OCI-LY3 (cell line): ENCODE results near the gene HNRNPF.
"Not testable (repeated sequence)": the region's sequence is repeated elsewhere in the genome, so short reads cannot be mapped to it uniquely, and the experiment has no call there.

ENCODE experiments used
- H2AFZ ChIP-seq: fragments of 200-600, 300-600 bp; shearing (Covaris generic); 2 replicates; pipeline ENCODE4 v1.6.0; 2014; ENCODE audit warnings: antibody characterized with exemption, low read depth, low read length
- H3K27ac ChIP-seq: fragments of 200-600, 300-600 bp; sonication (generic); 2 replicates; pipeline ENCODE4 v1.5.1; 2014; ENCODE audit warnings: mild to moderate bottlenecking, low read length, moderate library complexity, mixed read lengths
- H3K27me3 ChIP-seq: fragments of 200-600, 300-600 bp; sonication (generic); 2 replicates; pipeline ENCODE4 v1.6.1; 2014; ENCODE audit warnings: low read depth, low read length, mixed read lengths
- H3K36me3 ChIP-seq: fragments of 200-600, 300-600 bp; sonication (generic); replicated peaks from 2 replicates; pipeline ENCODE3; 2014; ENCODE audit warnings: low read depth, low read length, mixed read lengths
- H3K4me1 ChIP-seq: fragments of 300-600, 200-600 bp; sonication (generic); 2 replicates; pipeline ENCODE4 v1.6.1; 2014; ENCODE audit warnings: low read length, mixed read lengths
- H3K4me2 ChIP-seq: fragments of 200-600, 300-600 bp; sonication (generic); 2 replicates; pipeline ENCODE4 v1.6.1; 2014; ENCODE audit warnings: low read length, mixed read lengths
- H3K4me3 ChIP-seq: fragments of 300-600, 200-600 bp; sonication (generic); 2 replicates; pipeline ENCODE4 v1.5.1; 2014; ENCODE audit warnings: antibody characterized with exemption, mild to moderate bottlenecking, low read length, moderate library complexity
- H3K79me2 ChIP-seq: fragments of 300-600, 200-600 bp; shearing (Covaris generic); 2 replicates; pipeline ENCODE4 v1.6.1; 2014; ENCODE audit warnings: mild to moderate bottlenecking, low read length, mixed read lengths
- H3K9ac ChIP-seq: fragments of 300-600, 200-600 bp; shearing (Covaris generic); 2 replicates; pipeline ENCODE4 v1.6.0; 2014; ENCODE audit warnings: mild to moderate bottlenecking, low read length, moderate library complexity
- H3K9me3 ChIP-seq: fragments of 200-600, 300-600 bp; shearing (Covaris generic); 2 replicates; pipeline ENCODE4 v1.6.1; 2014; ENCODE audit warnings: low read length, mixed read lengths; ENCODE audit not compliant: insufficient read depth
- H4K20me1 ChIP-seq: fragments of 200-600, 300-600 bp; sonication (generic); 2 replicates; pipeline ENCODE4 v1.6.1; 2016; ENCODE audit warnings: low read length, mixed read lengths; ENCODE audit not compliant: insufficient read depth
- CTCF ChIP-seq: fragments of 200-600, 300-600 bp; sonication (generic); IDR thresholded peaks from 2 replicates; pipeline ENCODE4 v1.5.1; 2014; ENCODE audit warnings: antibody characterized with exemption, low read length, low read depth
- EZH2phosphoT487 ChIP-seq: fragments of 200-600 bp; shearing (Covaris generic); IDR thresholded peaks from 2 replicates; pipeline ENCODE4 v1.6.1; 2018; ENCODE audit warnings: antibody characterized with exemption, mixed run types, low read depth

HNRNPF gene

GRCh38 chr10:43430926-43431663, 22.1 kb upstream of the HNRNPF start:
- TF ChIP-seq EZH2phosphoT487 (no peak), CTCF (no peak)
- H4K20me1 ChIP-seq = no peaks in the 10 kb centered on the region
- H3K4me1 ChIP-seq = no peaks in the 10 kb centered on the region
- no peak overlapping the region for H2AFZ ChIP-seq
- H3K4me2 ChIP-seq = no peak overlapping the region
- H3K4me3 ChIP-seq = no peak overlapping the region
- no peaks in the 10 kb centered on the region for H3K9me3 ChIP-seq
- H3K79me2 ChIP-seq = peaks cover 1% of the 10 kb centered on the region; the same call in 1 of the 2 replicates
- H3K27me3 ChIP-seq = no peaks in the 10 kb centered on the region
- no peak overlapping the region for H3K9ac ChIP-seq
- H3K27ac ChIP-seq = no peak overlapping the region
- H3K36me3 ChIP-seq = no peaks in the 10 kb centered on the region

- Histone ChIP-seq H3K9ac (no peak overlapping the region), H2AFZ (no peak overlapping the region), H3K4me3 (no peak overlapping the region), H3K27me3 (no peaks in the 10 kb centered on the region), H3K4me1 (no peaks in the 10 kb centered on the region), H3K4me2 (no peak overlapping the region), H3K9me3 (no peaks in the 10 kb centered on the region), H3K27ac (no peak overlapping the region), H4K20me1 (no peaks in the 10 kb centered on the region), H3K36me3 (no peaks in the 10 kb centered on the region), H3K79me2 (no peaks in the 10 kb centered on the region)
- no peak for TF ChIP-seq EZH2phosphoT487
- TF ChIP-seq CTCF = no peak
Observed at GRCh38 chr10:43427166-43427825, 18.3 kb upstream of the HNRNPF start.

GRCh38 chr10:43426476-43426875, 17.5 kb upstream of the HNRNPF start:
- H2AFZ ChIP-seq, H3K4me2 ChIP-seq, H3K4me1 ChIP-seq, H3K36me3 ChIP-seq, H3K27me3 ChIP-seq, H3K9me3 ChIP-seq, H3K9ac ChIP-seq, H3K4me3 ChIP-seq, H3K27ac ChIP-seq, H3K79me2 ChIP-seq, H4K20me1 ChIP-seq: not testable (repeated sequence)

GRCh38 chr10:43424416-43424815, 15.4 kb upstream of the HNRNPF start:
- TF ChIP-seq EZH2phosphoT487 = no peak
- TF ChIP-seq CTCF = no peak
- Histone ChIP-seq H3K27ac (no peak overlapping the region), H2AFZ (no peak overlapping the region), H3K27me3 (no peaks in the 10 kb centered on the region), H3K79me2 (no peaks in the 10 kb centered on the region), H3K4me3 (no peak overlapping the region), H3K9me3 (no peaks in the 10 kb centered on the region), H3K4me2 (no peak overlapping the region), H4K20me1 (no peaks in the 10 kb centered on the region), H3K9ac (no peak overlapping the region), H3K36me3 (no peaks in the 10 kb centered on the region), H3K4me1 (peaks cover 7% of the 10 kb centered on the region; the same call in 1 of the 2 replicates)

GRCh38 chr10:43421944-43422343, 13.0 kb upstream of the HNRNPF start:
- not testable (repeated sequence) for H3K4me2 ChIP-seq, H3K27ac ChIP-seq, H2AFZ ChIP-seq, H3K79me2 ChIP-seq, H3K27me3 ChIP-seq, H3K9ac ChIP-seq, H4K20me1 ChIP-seq, H3K36me3 ChIP-seq, H3K9me3 ChIP-seq, H3K4me3 ChIP-seq
- peaks cover 20% of the 10 kb centered on the region for H3K4me1 ChIP-seq
